Heart left ventricle (tissue), 16 donors: ENCODE measurements around the gene CFAP251. TPM values are rescaled to one million over a fixed set of nuclear protein-coding genes. Genes with fewer than 3 reads are reported as not detected.

Experiments used
- ATAC-seq, 4 donors: fragments of 200-7000 bp; cut with Tn5 transposase; one replicate each; pipeline ENCODE4 v1.9.1; 2020 to 2022; ENCODE audit warnings: moderate library complexity in 4 of 4, mild to moderate bottlenecking in 3 of 4, moderate number of reproducible peaks in 1 of 4
- DNase-seq, 5 donors: peaks; one replicate each; pipeline ENCODE4 v3.0.0-alpha.2; 2020
- H3K27ac ChIP-seq, 12 donors: fragments of 200-600 bp; sonication (generic) in 4 of 12; one replicate each; pipeline versions ENCODE4 v1.5.0 to v1.8.0; 2016 to 2022; ENCODE audit warnings: mild to moderate bottlenecking in 2 of 12
- H3K27me3 ChIP-seq, 9 donors: fragments of 200-600 bp; sonication (generic) in 2 of 9; one replicate each; pipeline versions ENCODE4 v1.5.1 to v1.8.0; 2016 to 2022; ENCODE audit warnings: mild to moderate bottlenecking in 3 of 9
- H3K36me3 ChIP-seq, 9 donors: fragments of 200-600 bp; sonication (generic) in 2 of 9; one replicate each; pipeline versions ENCODE4 v1.5.0 to v1.8.0; 2018 to 2022; ENCODE audit warnings: mild to moderate bottlenecking in 2 of 9
- H3K4me1 ChIP-seq, 12 donors: fragments of 200-600 bp; sonication (generic) in 4 of 12; one replicate each; pipeline versions ENCODE4 v1.5.0 to v1.8.0; 2016 to 2022; ENCODE audit warnings: mild to moderate bottlenecking in 3 of 12
- H3K4me3 ChIP-seq, 12 donors: fragments of 200-600 bp; sonication (generic) in 4 of 12; one replicate each; pipeline versions ENCODE4 v1.5.0 to v1.8.0; 2017 to 2022; ENCODE audit warnings: mild to moderate bottlenecking in 9 of 12, moderate library complexity in 4 of 12
- H3K9me3 ChIP-seq, 12 donors: fragments of 200-600 bp; sonication (generic) in 4 of 12; one replicate each; pipeline versions ENCODE4 v1.5.0 to v1.8.0; 2016 to 2022; ENCODE audit warnings: mild to moderate bottlenecking in 1 of 12
- CTCF ChIP-seq, 12 donors: fragments of 200-600 bp; sonication (generic) in 4 of 12; IDR thresholded peaks; one replicate each; pipeline versions ENCODE4 v1.5.0 to v1.8.0; 2018 to 2022; ENCODE audit warnings: antibody characterized with exemption in 12 of 12, mild to moderate bottlenecking in 5 of 12
- POLR2A ChIP-seq, 2 donors: fragments of 450-650 bp; IDR thresholded peaks; one replicate each; pipeline ENCODE4 v1.6.1; 2017; ENCODE audit warnings: antibody characterized with exemption in 2 of 2, mild to moderate bottlenecking in 2 of 2, moderate library complexity in 2 of 2
- WGBS, 4 donors: extraction: QIAGEN DNeasy Blood & Tissue Kit in 2 of 4; methylation state at CpG; one replicate each; pipeline versions ENCODE4 v1.1.5 to v1.1.7; 2013 to 2018; 5-methylcytosine and 5-hydroxymethylcytosine counted together
- intact Hi-C, 10 donors: fragments of 100-400 bp; cut with DNase I; formaldehyde crosslinking; loops; one replicate each; pipeline versions ENCODE4 v1.11.1 to v1.14.2; 2022
- polyA plus RNA-seq, 2 donors: library from polyadenylated mRNA; stranded (reverse); fragments of 200-250 nt; gene quantifications; one replicate each; pipeline ENCODE4 v1.2.3, GENCODE V29; 2013
- total RNA-seq, 9 donors: library from RNA; depleted of rRNA in 2 of 9; stranded (reverse); fragments of >200 nt in 2 of 9; fragmentation: NEBNext Ultra II Directional in 3 of 9; extraction: Animal tissue kit (Norgen Biotek cat#: 25700) in 3 of 9; gene quantifications; one replicate each; pipeline versions ENCODE4 v1.1.0 to v1.2.4, GENCODE V29; 2016 to 2023
- donor health status: ischemic (EF 13 %, LVEDD 7.1; RV severe dilation, severe dysfunction).
- donor health status: healthy with polysubstance abuse.
- donor health status: DM: no; HTN: yes; CAD: no.
- donor health status: DM: no; HTN: no; CAD: no.
- donor health status: ischemic (EF 25% LVEDD 6.9; RV normal size, moderate dysfunction).
- donor health status: ischemic (EF 25% LVEDD 5.7; RV mildly dilated, moderate dysfunction).
- donor health status: healthy.
- donor health status: DM: yes; HTN: yes; CAD: no.
- donor health status: ischemic (EF 35%, LVEDD 5.7; RV mildly dilated, moderate dysfunction).
- donor health status: nonischemic (EF 11% LVEDD 7.7; RV severe dilation, severe dysfunction).
- donor health status: DM: yes; HTN: yes; CAD: no.
- donor health status: PGD.
- donor health status: ischemic (EF 29% LVEDD 5.4; RV normal size, mild dysfunction).
- donor health status: nonischemic (EF 23%, LVEDD 6.1; RV moderate dilation, normal function).

The CFAP251 gene
- total and polyA plus RNA-seq, 11 donors = 0.60 to 8.0 (median 1.4) TPM

- H3K27ac ChIP-seq = no peak overlapping the region
- intact Hi-C loops = no loop called here
- DNase-seq (no peak), ATAC-seq (no peak)
- peaks cover 0 to 5% (median 0%) of the 10 kb centered on the region in 12 donors for H3K9me3 ChIP-seq
- no peaks in the 10 kb centered on the region for H3K4me1 ChIP-seq
- H3K4me3 ChIP-seq = no peak overlapping the region
- no peaks in the 10 kb centered on the region for H3K27me3 ChIP-seq
- TF ChIP-seq POLR2A (IDR thresholded peaks at IDR 0.05) (no peak), CTCF (IDR thresholded peaks at IDR 0.05) (no peak)
- WGBS, 4 donors = 96 to 98% (median 97%) methylated on average over 7 of the region's 7 CpGs
- no peaks in the 10 kb centered on the region for H3K36me3 ChIP-seq
These were observed 19.3 kb downstream of the CFAP251 start for GRCh38 chr12:121937654-121938053.

GRCh38 chr12:121939186-121939585, 20.8 kb downstream of the CFAP251 start:
- Histone ChIP-seq H3K4me1 (no peaks in the 10 kb centered on the region), H3K9me3 (peaks cover 0 to 5% (median 0%) of the 10 kb centered on the region in 12 donors), H3K27me3 (no peaks in the 10 kb centered on the region), H3K27ac (no peak overlapping the region), H3K36me3 (no peaks in the 10 kb centered on the region), H3K4me3 (no peak overlapping the region)
- no peak for ATAC-seq
- DNase-seq = no peak
- no peak for TF ChIP-seq POLR2A (IDR thresholded peaks at IDR 0.05)
- no peak for TF ChIP-seq CTCF (IDR thresholded peaks at IDR 0.05)
- intact Hi-C loops = no loop called here
- WGBS, 4 donors = 60 to 80% (median 79%) methylated on average over 7 of the region's 7 CpGs

GRCh38 chr12:121939992-121940766, 21.8 kb downstream of the CFAP251 start:
- intact Hi-C loops = no loop called here
- Histone ChIP-seq H3K4me1 (no peaks in the 10 kb centered on the region), H3K9me3 (peaks cover 0 to 5% (median 0%) of the 10 kb centered on the region in 12 donors), H3K27ac (no peak overlapping the region), H3K36me3 (no peaks in the 10 kb centered on the region), H3K27me3 (no peaks in the 10 kb centered on the region), H3K4me3 (no peak overlapping the region)
- TF ChIP-seq CTCF (IDR thresholded peaks at IDR 0.05) (no peak), POLR2A (IDR thresholded peaks at IDR 0.05) (no peak)
- ATAC-seq = no peak
- 77 to 92% (median 85%) methylated on average over 4 of the region's 4 CpGs for WGBS, 4 donors
- no peak for DNase-seq

- intact Hi-C loops = no loop called here
- H3K27me3 ChIP-seq = no peaks in the 10 kb centered on the region
- H3K27ac ChIP-seq = no peak overlapping the region
- H3K4me1 ChIP-seq = no peaks in the 10 kb centered on the region
- ATAC-seq (no peak), DNase-seq (no peak)
- H3K9me3 ChIP-seq = peaks cover 0 to 1% (median 0%) of the 10 kb centered on the region in 12 donors
- TF ChIP-seq POLR2A (IDR thresholded peaks at IDR 0.05) (no peak), CTCF (IDR thresholded peaks at IDR 0.05) (no peak)
- 97 to 98% (median 97%) methylated on average over 15 of the region's 15 CpGs for WGBS, 4 donors
- no peaks in the 10 kb centered on the region for H3K36me3 ChIP-seq
- no peak overlapping the region for H3K4me3 ChIP-seq
These were observed 23.8 kb downstream of the CFAP251 start for GRCh38 chr12:121942145-121942718.
